ENCODE measurements around the gene USP5.
"Not testable (repeated sequence)": the region's sequence is repeated elsewhere in the genome, so short reads cannot be mapped to it uniquely, and the experiment has no call there.

The USP5 gene

DNA sequence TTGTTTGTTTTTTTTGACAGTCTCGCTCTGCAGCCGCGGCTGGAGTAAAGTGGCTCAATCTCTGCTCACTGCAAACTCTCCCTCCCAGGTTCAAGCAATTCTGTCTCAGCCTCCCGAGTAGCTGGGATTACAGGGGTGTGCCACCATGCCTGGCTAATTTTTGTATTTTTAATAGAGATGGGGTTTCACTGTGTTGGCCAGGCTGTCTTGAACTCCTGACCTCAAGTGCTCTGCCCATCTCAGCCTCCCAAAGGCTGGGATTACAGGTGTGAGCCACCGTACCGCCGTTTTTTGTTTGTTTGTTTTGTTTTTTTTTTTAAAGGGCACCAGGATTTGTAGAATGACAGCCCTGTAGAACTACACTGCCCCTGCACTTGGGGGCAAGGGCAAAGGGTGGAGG is 36.8 kb downstream of the USP5 start:
- DNase-seq (ENCODE audit: low read depth) = not testable (repeated sequence)

DNA sequence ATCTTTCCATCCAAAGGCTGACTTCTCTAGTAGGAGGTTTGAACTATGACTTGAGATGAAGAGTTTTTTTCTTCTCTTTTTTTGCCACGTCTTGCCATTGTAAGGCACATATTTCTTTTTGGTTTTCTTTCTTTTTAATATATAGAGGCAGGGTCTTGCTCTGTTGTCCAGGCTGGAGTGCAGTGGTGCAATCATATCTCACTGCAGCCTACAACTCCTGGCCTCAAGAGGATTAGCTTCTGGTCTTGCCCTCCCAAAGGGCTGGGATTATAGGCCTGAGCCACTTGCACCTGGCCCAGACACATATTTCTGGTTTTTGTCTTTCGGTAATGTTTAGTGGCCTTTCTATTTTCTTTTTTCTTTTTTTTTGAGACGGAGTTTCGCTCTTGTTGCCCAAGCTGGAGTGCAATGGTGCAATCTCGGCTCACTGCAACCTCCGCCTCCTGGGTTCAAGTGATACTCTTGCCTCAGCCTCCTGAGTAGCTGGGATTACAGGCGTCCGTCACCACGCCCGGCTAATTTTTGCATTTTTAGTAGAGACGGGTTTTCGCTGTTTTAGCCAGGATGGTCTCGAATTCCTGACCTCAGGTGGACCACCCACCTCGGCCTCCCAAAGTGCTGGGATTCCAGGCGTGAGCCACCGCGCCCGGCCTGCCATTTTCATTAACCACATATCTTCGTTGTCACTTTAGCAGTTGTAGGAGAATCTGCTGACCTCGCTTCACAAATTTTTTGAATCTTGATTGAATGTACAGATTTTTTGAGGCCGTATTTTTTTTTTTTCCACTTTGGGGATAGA is 38.0 kb downstream of the USP5 start:
- DNase-seq (ENCODE audit: low read depth) = not testable (repeated sequence)

DNA sequence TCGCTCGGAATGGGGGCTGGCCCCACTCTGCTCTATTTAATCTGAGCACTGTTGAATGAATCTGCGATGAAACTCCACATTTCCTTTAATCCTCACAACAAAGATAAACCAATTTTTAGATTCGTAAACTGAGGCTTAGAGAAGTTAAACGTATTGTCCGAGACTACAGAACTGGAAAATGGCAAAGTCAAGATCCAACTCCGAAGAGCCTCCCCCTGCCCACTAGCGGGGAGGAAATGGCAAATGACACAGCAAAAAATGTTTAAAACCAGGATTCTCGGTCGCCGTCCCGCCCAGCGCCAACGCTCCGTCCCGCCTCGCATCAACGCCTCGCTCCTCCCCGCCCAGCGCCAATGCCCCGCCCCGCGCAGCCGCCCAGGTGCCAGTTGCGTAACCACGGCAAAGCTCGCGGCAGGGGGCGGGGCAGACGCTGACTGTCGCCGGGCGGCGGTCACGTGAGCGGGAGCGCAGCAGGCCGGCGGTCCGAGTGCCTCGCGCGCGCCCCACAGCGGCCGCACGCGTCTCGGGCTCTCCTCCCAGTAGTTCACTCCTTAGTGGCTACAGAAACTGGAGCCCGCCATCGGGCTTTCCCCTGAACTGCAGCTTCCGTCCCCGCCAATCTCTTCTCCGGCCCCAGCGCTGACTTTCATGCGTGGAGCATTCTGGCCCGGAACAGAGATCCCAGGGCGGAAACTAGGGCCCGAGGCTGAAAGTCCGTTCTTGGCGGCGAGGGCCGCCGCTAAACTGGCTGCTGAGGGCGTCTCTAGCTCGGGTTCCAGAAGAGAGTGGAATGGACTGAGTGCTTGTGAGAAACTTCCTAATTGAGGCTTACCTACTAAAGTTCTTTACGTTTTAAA is 39.1 kb downstream of the USP5 start:
- peak; percentile 98 for DNase-seq (ENCODE audit: low read depth)

DNA sequence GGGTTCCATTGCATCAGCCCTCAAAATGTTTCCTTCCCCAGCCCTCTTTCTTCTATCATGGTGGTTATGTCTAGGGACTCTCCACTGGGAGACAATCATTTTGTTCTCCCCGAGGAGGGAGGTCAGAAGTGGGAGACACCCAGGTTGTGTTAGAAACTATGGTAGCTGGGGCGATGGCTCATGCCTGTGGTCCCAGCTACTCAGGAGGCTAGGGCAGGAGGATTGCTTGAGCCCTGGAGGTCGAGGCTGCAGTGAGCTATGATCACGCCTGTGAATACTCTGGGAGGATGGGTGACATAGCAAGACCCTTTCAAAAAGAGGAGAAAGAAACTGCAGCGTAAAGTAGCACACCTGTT is 39.7 kb downstream of the USP5 start:
- DNase-seq (ENCODE audit: low read depth) = no peak

DNA sequence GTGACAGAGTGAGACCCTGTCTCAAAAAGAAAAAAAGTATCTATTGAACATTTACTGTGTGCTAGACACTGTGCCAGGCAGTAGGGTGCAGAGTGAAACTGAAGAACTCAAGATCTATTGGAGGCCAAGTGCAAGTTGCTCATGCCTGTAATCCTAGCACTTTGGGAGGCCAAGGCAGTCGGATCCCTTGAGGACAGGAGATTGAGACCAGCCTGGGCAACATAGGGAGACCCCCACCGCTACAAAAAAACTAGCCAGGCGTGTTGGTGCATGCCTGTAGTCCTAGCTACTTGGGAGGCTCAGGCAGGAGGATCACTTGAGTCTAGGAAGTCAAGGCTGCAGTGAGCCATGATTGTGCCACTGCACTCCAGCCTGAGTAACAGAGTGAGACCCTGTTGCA is 40.7 kb downstream of the USP5 start:
- not testable (repeated sequence) for DNase-seq (ENCODE audit: low read depth)

DNA sequence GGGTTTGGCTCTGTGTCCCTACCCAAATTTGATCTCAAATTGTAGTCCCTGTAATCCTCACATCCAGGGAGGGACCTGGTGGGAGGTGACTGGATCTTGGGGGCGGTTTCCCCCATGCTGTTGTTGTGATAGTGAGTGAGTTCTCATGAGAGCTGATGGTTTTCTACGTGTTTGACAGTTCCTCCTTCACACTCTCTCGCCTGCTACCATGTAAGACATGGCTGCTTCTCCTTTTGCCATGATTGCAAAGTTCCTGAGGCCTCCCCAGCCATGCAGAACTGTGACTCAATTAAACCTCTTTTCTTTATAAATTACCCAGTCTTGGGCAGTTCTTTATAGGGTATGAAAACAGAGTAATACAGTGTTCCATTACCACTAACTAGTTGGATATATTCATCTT is 42.4 kb downstream of the USP5 start:
- DNase-seq (ENCODE audit: low read depth) = no peak

DNA sequence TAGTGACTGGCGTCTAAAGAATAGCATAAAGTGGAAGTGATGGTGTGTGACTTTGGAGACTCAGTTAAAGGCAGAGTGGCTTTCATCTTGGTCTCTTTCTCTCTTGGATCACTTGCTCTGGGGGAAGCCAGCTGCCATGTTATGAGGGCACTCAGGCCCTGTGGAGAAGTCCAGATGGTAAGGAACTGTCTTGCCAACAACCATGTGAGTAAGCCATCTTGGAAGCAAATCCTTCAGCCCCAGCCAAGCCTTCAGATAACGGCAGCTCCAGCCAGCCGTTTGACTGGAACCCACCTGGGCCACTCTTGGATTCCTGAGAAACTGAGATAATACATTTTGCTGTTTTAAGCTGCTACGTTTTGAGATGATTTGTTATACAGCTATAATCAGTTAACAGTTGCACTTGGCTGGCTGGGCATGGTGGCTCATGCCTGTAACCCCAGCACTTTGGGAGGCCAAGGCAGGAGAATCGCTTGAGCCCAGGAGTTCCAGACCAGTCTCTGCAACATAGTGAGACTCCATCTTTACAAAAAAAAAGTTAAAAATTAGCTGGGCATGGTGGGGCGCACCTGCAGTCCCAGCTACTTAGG is 45.0 kb downstream of the USP5 start:
- DNase-seq (ENCODE audit: low read depth) = no peak

DNA sequence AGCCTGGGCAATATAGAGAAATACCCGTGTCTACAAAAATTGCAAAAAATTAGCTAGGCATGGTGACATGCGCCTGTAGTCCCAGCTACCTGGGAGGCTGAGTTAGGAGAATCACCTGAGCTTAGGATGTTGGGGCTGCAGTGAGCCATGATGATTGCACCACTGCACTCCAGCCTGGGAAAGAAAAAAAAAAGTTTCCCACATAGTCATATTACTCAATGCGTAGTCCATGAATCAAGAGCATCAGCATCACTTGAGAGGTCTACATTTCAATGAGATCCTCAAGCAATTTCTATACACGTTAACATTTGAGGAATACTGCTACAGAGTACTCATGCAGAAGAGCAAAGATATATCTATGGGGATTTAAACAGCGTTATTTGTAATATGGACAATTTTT is 47.5 kb downstream of the USP5 start:
- no peak for DNase-seq (ENCODE audit: low read depth)

DNA sequence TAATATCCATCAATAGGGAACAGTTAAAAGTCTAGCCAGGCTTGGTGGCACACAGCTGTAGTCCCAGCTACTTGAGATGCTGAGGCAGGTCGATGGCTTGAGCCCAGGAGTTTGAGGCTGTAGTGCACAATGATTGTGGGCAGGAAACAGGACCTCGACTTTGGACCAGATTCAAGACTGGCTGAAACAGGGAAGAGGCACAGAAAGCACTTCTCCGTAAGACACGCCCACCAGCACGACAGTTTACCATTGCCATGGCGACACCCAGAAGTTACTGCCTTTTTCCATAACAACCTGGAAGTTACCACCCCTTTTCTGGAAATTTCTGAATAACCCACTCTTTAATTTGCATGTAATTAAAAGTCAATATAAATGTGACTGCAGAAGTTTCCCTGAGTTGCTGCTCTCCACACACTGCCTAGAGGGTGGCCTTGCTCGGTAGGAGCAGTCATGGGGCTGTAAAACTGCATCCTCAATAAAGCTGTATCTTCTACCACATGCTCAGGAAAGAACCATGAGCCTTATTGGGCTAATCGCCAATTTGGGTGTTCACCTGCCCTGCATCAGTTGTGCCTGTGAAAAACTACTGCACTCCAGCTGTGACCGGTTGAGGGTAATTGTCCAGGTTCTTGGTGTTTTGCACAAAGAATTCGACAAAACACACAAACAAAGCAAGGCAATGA is 48.0 kb downstream of the USP5 start:
- DNase-seq (ENCODE audit: low read depth) = no peak

DNA sequence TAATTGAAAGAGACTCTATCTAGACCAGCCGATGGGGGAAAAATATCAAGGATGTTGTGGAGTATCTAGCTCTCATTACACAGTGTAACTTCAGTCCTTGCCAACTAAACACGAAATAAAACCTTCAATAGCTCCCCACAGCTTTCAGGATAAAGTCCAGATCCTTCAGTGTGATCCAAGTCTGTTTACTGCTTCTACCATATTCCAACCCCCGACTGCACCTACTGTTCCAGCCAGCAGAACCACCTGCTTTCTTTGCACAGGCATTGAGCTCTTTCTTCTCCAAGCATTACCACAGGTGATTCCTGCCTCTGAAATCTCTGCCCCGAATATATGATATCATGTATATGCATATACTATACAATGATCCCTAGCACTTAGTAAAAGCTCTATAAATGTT is 50.5 kb downstream of the USP5 start:
- DNase-seq (ENCODE audit: low read depth) = no peak

DNA sequence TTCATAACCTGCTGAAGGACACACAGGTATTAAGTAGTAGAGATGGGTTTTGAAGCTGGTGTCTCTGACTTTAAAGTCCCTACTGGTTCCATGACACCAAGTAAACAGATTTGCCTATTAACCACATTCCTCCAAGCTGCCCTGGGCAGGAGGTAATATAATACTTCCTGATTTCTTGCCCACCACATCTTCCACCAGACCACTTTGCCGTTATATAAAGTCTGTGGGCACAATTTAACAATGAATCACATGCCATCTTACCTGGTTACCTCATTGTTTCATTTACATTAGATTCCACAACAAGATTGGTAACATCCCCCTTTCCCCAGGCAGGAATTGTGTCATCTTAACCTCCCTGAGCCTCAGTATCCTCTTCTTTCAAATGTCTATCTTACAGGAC is 51.8 kb downstream of the USP5 start:
- DNase-seq (ENCODE audit: low read depth) = no peak

DNA sequence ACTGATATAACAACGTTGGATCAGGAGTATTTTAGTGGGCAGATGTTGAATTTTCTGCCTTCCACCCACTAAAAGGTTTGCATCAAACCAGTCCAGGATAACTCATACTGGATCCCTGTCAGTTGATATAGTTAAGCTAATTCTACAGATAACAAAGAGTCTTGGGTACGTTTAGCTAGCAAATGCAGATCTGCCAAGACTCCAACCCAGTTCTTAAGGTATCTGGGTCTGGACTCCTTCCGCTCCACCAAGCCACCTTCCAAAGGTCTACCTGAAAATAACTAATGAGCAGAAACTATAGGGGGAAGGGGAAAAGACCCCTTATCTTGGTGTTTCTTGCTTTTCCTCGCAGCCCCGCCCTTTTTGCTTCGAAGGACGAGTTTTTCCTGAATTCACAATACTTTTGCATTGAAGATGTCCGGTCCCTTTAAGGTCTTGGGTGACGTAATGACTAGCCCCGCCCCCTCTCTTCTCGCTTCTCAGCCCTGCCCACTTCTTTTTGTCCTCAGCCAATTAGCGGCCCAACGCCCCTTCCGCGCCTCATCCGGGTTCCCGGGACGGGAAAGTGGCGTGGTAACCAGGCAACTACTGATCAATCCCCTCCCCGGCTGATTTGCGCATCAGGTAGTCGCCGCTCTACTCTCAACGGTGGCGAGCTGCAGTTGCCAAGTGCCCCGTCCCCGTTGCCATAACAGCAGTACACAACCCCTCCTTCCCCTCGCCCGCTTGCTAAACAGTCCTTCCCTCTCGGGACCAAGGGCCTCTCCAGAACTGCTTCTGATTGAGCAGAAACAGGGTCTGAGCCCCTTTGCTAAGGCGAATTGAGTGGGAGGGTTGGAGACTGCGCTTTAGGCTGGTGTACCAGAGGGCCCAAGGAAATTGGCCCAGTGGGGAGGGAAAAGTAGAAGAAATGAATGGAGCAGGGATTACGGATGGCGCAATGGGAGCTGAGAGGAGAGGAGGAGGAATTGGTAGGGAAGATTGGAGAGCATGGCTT is 52.6 kb downstream of the USP5 start, which contains the start of gene LRRC23:
Gene LRRC23 (plus strand): TSS at position 543 of the 997 bp plus-strand sequence. CDS start 812 bp downstream, outside the sequence.
- peak; percentile 95 for DNase-seq (ENCODE audit: low read depth)

DNA sequence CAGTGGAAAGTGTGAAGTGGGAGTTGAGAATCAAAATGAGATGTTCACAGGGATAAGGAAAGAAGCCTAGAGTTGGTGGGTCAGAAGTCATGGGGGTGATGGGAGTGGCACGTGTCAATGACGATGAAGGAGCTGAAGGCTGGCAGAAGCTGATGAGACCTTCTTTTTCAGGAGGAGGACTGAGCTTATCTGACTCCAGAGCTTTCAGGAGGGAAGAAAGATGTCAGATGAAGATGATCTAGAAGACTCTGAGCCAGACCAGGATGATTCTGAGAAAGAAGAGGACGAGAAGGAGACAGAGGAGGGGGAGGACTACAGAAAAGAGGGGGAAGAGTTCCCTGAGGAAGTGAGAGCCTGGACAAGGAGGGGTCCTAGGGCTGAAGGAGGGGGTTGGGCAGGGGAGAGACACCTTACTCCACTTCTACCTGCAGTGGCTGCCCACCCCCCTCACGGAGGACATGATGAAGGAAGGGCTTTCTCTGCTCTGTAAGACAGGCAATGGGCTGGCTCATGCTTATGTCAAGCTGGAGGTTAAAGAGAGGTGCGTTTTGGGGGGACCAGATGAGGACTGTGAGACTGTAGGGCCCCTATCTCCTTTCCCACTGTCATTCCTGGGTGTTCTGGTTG is 53.6 kb downstream of the USP5 start:
- no peak for DNase-seq (ENCODE audit: low read depth)

DNA sequence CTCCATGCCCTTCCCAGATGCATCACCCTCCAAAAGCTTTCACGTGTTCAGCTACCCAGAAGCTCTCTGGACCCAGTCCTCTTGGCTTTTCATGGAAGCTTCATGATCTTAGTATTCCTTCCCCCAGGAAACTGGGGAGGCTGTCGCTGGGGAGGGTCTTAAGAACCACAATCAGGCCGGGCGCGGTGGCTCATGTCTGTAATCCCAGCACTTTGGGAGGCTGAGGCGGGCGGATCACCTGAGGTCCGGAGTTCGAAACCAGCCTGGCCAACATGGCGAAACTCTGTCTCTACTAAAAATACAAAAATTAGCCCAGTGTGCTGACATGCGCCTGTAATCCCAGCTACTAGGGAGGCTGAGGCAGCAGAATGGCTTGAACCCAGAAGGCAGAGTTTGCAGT is 56.2 kb downstream of the USP5 start:
- DNase-seq (ENCODE audit: low read depth) = not testable (repeated sequence)

DNA sequence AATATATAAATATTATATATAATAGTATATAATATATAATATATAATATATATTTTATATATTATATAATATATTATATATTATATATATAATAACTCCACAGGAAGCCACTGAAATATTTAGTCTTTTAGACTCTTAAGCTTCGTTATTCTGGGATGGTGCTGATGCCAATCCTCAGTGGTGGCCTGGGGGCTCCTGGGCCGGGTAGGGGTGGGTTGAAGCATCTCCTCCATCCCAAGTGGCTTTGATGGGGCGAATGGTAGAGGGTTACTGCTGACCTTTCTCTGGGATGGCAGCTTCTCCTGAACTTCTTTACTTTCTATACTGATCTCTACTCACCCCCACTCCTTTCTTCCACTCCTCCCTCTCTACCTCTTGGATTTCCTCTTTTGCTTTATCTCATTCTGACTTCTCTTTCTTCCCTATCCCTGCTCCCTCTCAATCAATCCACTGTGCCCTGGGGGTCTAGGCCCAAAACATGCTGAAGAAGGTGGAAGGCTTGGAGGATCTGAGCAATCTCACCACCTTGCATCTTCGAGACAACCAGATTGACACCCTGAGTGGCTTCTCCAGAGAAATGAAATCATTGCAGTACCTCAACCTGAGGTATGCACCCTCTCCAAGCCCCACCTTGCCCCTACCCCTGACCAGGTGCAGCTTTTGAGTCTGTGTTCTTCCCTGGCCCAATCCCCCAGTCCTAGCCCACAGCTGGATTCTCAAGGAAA is 57.6 kb downstream of the USP5 start:
- no peak for DNase-seq (ENCODE audit: low read depth)

DNA sequence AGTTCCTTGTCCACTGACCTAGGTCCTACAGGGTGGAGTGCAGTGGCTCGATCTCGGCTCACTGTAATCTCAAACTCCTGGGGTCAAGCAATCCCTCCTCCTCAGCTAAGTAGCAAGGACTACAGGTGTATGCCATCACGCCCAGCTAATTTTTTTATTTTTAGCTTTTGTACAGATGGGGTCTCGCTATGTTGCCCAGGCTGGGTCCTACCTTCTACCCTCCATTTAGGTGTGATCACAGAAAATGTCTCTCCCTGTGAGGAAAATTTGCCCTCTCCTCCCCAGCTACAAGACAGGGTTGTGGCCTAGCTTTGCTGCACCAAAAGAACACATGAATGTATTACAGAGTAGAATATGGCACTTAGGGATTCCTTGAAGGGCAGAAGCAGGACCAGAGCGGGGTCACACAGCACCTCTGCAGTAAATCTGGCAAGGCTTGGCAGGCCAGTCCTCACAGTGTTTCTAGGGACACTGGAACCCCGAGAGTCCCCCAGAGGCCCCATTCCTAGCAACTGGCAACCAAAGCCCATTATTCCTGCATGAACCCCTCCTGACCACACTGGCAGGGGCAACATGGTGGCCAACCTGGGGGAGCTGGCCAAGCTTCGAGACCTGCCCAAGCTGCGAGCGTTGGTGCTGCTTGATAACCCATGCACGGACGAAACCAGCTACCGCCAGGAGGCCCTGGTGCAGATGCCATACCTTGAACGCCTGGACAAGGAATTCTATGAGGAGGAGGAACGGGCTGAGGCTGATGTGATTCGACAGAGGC is 60.4 kb downstream of the USP5 start:
- no peak for DNase-seq (ENCODE audit: low read depth)

DNA sequence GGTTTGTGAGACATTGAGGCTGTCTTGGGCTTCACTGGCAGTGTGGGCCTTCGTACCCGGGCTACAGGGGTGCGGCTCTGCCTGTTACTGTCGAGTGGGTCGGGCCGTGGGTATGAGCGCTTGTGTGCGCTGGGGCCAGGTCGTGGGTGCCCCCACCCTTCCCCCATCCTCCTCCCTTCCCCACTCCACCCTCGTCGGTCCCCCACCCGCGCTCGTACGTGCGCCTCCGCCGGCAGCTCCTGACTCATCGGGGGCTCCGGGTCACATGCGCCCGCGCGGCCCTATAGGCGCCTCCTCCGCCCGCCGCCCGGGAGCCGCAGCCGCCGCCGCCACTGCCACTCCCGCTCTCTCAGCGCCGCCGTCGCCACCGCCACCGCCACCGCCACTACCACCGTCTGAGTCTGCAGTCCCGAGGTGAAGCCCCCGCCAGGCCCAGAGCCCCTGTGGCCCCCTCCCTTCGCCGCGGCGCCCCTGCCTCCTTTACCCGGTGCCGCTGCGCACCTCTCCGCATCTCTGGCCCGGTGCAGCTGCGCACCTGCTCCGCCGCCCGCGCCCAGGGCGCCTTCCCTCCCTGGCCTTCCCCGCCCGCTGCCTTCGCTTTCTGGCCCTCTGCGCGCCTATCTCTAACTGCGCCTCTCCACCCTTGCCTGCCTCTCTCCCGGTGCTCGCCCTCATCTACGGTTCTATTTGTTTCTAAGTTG is 62.4 kb downstream of the USP5 start, which contains the start of gene ENO2:
Gene ENO2 (plus strand): TSS at position 335 of the 701 bp plus-strand sequence. CDS start 1,253 bp downstream, outside the sequence.
- peak; percentile 76 for DNase-seq (ENCODE audit: low read depth)
